HG03064 (cell line): Measurements from ENCODE around the gene XXYLT1.

Experiments
- ATAC-seq: cut with Tn5 transposase; IDR thresholded peaks from one replicate; pipeline ENCODE4 v1.9.1; 2021; ENCODE audit warnings: low read depth; ENCODE audit not compliant: unreplicated experiment

Gene XXYLT1

GRCh38 chr3:195019335-195019734 is 251.6 kb downstream of the XXYLT1 start:
- no peak for ATAC-seq
